Epithelial cell of proximal tubule (primary cell): ENCODE data around the gene UBASH3A. TPM values are rescaled to one million over a fixed set of nuclear protein-coding genes. Genes with fewer than 3 reads are reported as not detected.

Experiments
- DNase-seq: peaks from one replicate; pipeline ENCODE4 v3.0.0-alpha.2; 2011; ENCODE audit warnings: low read depth
- H3K4me3 ChIP-seq: 2 replicates; pipeline ENCODE4 v1.5.1; 2011; ENCODE audit warnings: low read depth, mild to moderate bottlenecking, low read length
- CTCF ChIP-seq: conservative IDR thresholded peaks from 2 replicates; pipeline ENCODE4 v1.5.1; 2012; ENCODE audit warnings: low read depth, mild to moderate bottlenecking, low read length
- total RNA-seq: library from RNA; depleted of rRNA; stranded (reverse); fragments of >200 nt; gene quantifications from 2 replicates; pipeline ENCODE4 v1.2.3, GENCODE V29; 2015

UBASH3A gene
- total RNA-seq, 1 donor from 2014 or later, result not detected

- no peak for DNase-seq
- TF ChIP-seq CTCF, result no peak
- no peak overlapping the region for H3K4me3 ChIP-seq
These were observed 25.3 kb upstream of the UBASH3A start for GRCh38 chr21:42378418-42378817.

- no peak for TF ChIP-seq CTCF
These were observed 24.1 kb upstream of the UBASH3A start for GRCh38 chr21:42379426-42380215.

GRCh38 chr21:42381347-42381984 is 22.2 kb upstream of the UBASH3A start:
- H3K4me3 ChIP-seq, result no peak overlapping the region
- peak; percentile 98 for TF ChIP-seq CTCF
- no peak for DNase-seq

More at GRCh38 chr21:42379426-42380215, 24.1 kb upstream of the UBASH3A start:
- no peak overlapping the region for H3K4me3 ChIP-seq
- no peak for DNase-seq

GRCh38 chr21:42382915-42383314 is 20.8 kb upstream of the UBASH3A start:
- TF ChIP-seq CTCF, result no peak
- no peak for DNase-seq
- no peak overlapping the region for H3K4me3 ChIP-seq

GRCh38 chr21:42383331-42383730 is 20.4 kb upstream of the UBASH3A start:
- TF ChIP-seq CTCF, result no peak
- DNase-seq, result no peak
- no peak overlapping the region for H3K4me3 ChIP-seq

GRCh38 chr21:42384156-42384945 is 19.4 kb upstream of the UBASH3A start:
- H3K4me3 ChIP-seq, result no peak overlapping the region
- DNase-seq, result no peak
- TF ChIP-seq CTCF, result no peak
